Suprapubic skin (tissue), 4 donors: ENCODE data around the gene METAP2.

Source experiments
- POLR2A ChIP-seq, 2 donors: fragments of 450-650 bp; IDR thresholded peaks; one replicate each; pipeline ENCODE4 v1.6.1; 2017; ENCODE audit warnings: antibody characterized with exemption in 2 of 2, mild to moderate bottlenecking in 2 of 2, moderate library complexity in 2 of 2
- POLR2AphosphoS5 ChIP-seq, 3 donors: sonication (generic); formaldehyde crosslinking; IDR thresholded peaks; one replicate each; pipeline ENCODE4 v1.6.1; 2017; ENCODE audit warnings: antibody characterized with exemption in 3 of 3
- TF ChIP-seq, protein P1 (sequence below), 2 donors: fragments of 200-600 bp in 1 of 2; fragments of 450-650 bp in 1 of 2; sonication (generic) in 1 of 2; IDR thresholded peaks; one replicate each; pipeline ENCODE4 v1.5.1; 2016 to 2019; ENCODE audit warnings: antibody characterized with exemption in 2 of 2, mild to moderate bottlenecking in 1 of 2, moderate library complexity in 1 of 2

DNA sequence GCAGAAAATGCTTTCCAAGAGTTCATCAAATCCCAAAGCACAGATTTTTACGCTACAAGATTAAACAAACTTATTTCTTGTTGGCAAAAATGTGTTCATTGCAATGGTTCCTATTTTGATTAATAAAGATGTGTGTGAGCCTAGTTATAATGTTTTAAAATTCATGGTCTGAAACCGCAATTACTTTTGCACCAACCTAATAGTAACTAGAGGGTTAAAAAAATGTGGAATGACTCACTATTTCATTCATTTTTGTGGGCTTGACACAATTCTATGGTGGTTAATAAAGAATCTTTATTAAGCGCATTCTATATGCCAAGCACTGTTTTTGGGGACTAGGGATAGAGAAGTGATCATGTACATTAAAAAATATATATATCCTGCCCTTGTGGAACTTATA is 38.6 kb upstream of the METAP2 start:
- TF ChIP-seq POLR2AphosphoS5 (IDR thresholded peaks at IDR 0.05) (no peak), POLR2A (IDR thresholded peaks at IDR 0.05) (no peak)
- TF ChIP-seq, protein P1, sequence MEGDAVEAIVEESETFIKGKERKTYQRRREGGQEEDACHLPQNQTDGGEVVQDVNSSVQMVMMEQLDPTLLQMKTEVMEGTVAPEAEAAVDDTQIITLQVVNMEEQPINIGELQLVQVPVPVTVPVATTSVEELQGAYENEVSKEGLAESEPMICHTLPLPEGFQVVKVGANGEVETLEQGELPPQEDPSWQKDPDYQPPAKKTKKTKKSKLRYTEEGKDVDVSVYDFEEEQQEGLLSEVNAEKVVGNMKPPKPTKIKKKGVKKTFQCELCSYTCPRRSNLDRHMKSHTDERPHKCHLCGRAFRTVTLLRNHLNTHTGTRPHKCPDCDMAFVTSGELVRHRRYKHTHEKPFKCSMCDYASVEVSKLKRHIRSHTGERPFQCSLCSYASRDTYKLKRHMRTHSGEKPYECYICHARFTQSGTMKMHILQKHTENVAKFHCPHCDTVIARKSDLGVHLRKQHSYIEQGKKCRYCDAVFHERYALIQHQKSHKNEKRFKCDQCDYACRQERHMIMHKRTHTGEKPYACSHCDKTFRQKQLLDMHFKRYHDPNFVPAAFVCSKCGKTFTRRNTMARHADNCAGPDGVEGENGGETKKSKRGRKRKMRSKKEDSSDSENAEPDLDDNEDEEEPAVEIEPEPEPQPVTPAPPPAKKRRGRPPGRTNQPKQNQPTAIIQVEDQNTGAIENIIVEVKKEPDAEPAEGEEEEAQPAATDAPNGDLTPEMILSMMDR (IDR thresholded peaks at IDR 0.05), result no peak
